IPS DF 6.9 (cell line): Measurements from ENCODE around the gene ZDHHC14.
A peak's percentile ranks its signal among the peaks of the same experiment; 100 is the strongest.

Experiments used
- DNase-seq: peaks from one replicate; pipeline ENCODE4 v3.0.0-alpha.2; 2013; ENCODE audit warnings: low read depth, low spot score
- H3K27ac ChIP-seq: one replicate; pipeline ENCODE4 v1.5.1; 2013; ENCODE audit warnings: low read length, control low read depth
- H3K27me3 ChIP-seq: 2 replicates; pipeline ENCODE4 v1.6.1; 2013; ENCODE audit warnings: mild to moderate bottlenecking, low read length; ENCODE audit not compliant: control insufficient read depth, insufficient read depth
- H3K36me3 ChIP-seq: 2 replicates; pipeline ENCODE4 v1.6.1; 2013; ENCODE audit warnings: low read length; ENCODE audit not compliant: control insufficient read depth, insufficient read depth
- H3K4me1 ChIP-seq: 2 replicates; pipeline ENCODE4 v1.6.1; 2013; ENCODE audit warnings: low read length; ENCODE audit not compliant: control insufficient read depth, insufficient read depth
- H3K4me3 ChIP-seq: 2 replicates; pipeline ENCODE4 v1.5.1; 2013; ENCODE audit warnings: mild to moderate bottlenecking, low read length
- H3K9me3 ChIP-seq: 2 replicates; pipeline ENCODE4 v1.6.1; 2013; ENCODE audit warnings: low read length, inconsistent platforms; ENCODE audit not compliant: control insufficient read depth, insufficient read depth
- WGBS: extraction: QIAGEN DNeasy Blood & Tissue Kit; methylation state at CpG from one replicate; pipeline ENCODE4 v1.1.7; 2013; ENCODE audit warnings: mixed read lengths, missing lambda C conversion rate; ENCODE audit not compliant: insufficient read length, insufficient coverage; 5-methylcytosine and 5-hydroxymethylcytosine counted together

Gene ZDHHC14

GRCh38 chr6:157597461-157598312 is 216.7 kb downstream of the ZDHHC14 start:
- no peak overlapping the region for H3K27ac ChIP-seq
- H3K4me3 ChIP-seq: no peak overlapping the region
- H3K36me3 ChIP-seq: no peaks in the 10 kb centered on the region
- H3K27me3 ChIP-seq: no peaks in the 10 kb centered on the region
- H3K9me3 ChIP-seq: no peaks in the 10 kb centered on the region
- 0 out of 2 replicates have a peak, but pooled peaks cover 2% of the 10 kb centered on the region for H3K4me1 ChIP-seq
- DNase-seq: peak; percentile 27
- WGBS: no CpG with 5 or more reads among the region's 9 CpGs

GRCh38 chr6:157599191-157599590 is 218.2 kb downstream of the ZDHHC14 start:
- H3K36me3 ChIP-seq: no peaks in the 10 kb centered on the region
- no CpG with 5 or more reads among the region's 12 CpGs for WGBS
- DNase-seq: no peak
- no peak overlapping the region for H3K27ac ChIP-seq
- H3K9me3 ChIP-seq: no peaks in the 10 kb centered on the region
- no peak overlapping the region for H3K4me3 ChIP-seq
- no peaks in the 10 kb centered on the region for H3K27me3 ChIP-seq
- 0 out of 2 replicates have a peak, but pooled peaks cover 2% of the 10 kb centered on the region for H3K4me1 ChIP-seq

GRCh38 chr6:157600807-157601206 is 219.8 kb downstream of the ZDHHC14 start:
- Histone ChIP-seq H3K4me1 (0 out of 2 replicates have a peak, but pooled peaks cover 4% of the 10 kb centered on the region), H3K36me3 (no peaks in the 10 kb centered on the region), H3K4me3 (no peak overlapping the region), H3K27ac (no peak overlapping the region), H3K27me3 (no peaks in the 10 kb centered on the region), H3K9me3 (no peaks in the 10 kb centered on the region)
- no CpG with 5 or more reads among the region's 15 CpGs for WGBS
- DNase-seq: no peak

GRCh38 chr6:157602521-157603295 is 221.7 kb downstream of the ZDHHC14 start:
- H3K4me1 ChIP-seq: peaks cover 4% of the 10 kb centered on the region; the same call in 1 of the 2 replicates
- H3K27ac ChIP-seq: no peak overlapping the region
- no peaks in the 10 kb centered on the region for H3K9me3 ChIP-seq
- no peak overlapping the region for H3K4me3 ChIP-seq
- H3K27me3 ChIP-seq: no peaks in the 10 kb centered on the region
- no peak for DNase-seq
- no CpG with 5 or more reads among the region's 18 CpGs for WGBS
- H3K36me3 ChIP-seq: no peaks in the 10 kb centered on the region

- H3K4me3 ChIP-seq: no peak overlapping the region
- no peak for DNase-seq
- H3K4me1 ChIP-seq: peaks cover 6% of the 10 kb centered on the region
- no CpG with 5 or more reads among the region's 13 CpGs for WGBS
- H3K27ac ChIP-seq: no peak overlapping the region
- H3K27me3 ChIP-seq: no peaks in the 10 kb centered on the region
- no peaks in the 10 kb centered on the region for H3K9me3 ChIP-seq
- H3K36me3 ChIP-seq: no peaks in the 10 kb centered on the region
These were observed 222.4 kb downstream of the ZDHHC14 start for GRCh38 chr6:157603314-157603940.

- H3K27me3 ChIP-seq: no peaks in the 10 kb centered on the region
- no peaks in the 10 kb centered on the region for H3K36me3 ChIP-seq
- no peaks in the 10 kb centered on the region for H3K9me3 ChIP-seq
- no peak overlapping the region for H3K4me3 ChIP-seq
- DNase-seq: no peak
- H3K4me1 ChIP-seq: peaks cover 6% of the 10 kb centered on the region
- no CpG with 5 or more reads among the region's 5 CpGs for WGBS
- H3K27ac ChIP-seq: no peak overlapping the region
These were observed 223.0 kb downstream of the ZDHHC14 start for GRCh38 chr6:157603971-157604370.

GRCh38 chr6:157604816-157605215 is 223.8 kb downstream of the ZDHHC14 start:
- no peaks in the 10 kb centered on the region for H3K9me3 ChIP-seq
- H3K4me1 ChIP-seq: peaks cover 6% of the 10 kb centered on the region
- H3K27me3 ChIP-seq: no peaks in the 10 kb centered on the region
- WGBS: no CpG with 5 or more reads among the region's 2 CpGs
- H3K36me3 ChIP-seq: no peaks in the 10 kb centered on the region
- H3K4me3 ChIP-seq: no peak overlapping the region
- no peak overlapping the region for H3K27ac ChIP-seq
- DNase-seq: no peak

GRCh38 chr6:157605484-157605883 is 224.5 kb downstream of the ZDHHC14 start:
- no peak for DNase-seq
- Histone ChIP-seq H3K27me3 (no peaks in the 10 kb centered on the region), H3K4me3 (no peak overlapping the region), H3K36me3 (no peaks in the 10 kb centered on the region), H3K4me1 (peaks cover 6% of the 10 kb centered on the region), H3K9me3 (no peaks in the 10 kb centered on the region), H3K27ac (no peak overlapping the region)
- WGBS: no CpG with 5 or more reads among the region's 8 CpGs

GRCh38 chr6:157606516-157606915 is 225.5 kb downstream of the ZDHHC14 start:
- Histone ChIP-seq H3K27ac (no peak overlapping the region), H3K36me3 (no peaks in the 10 kb centered on the region), H3K4me3 (no peak overlapping the region), H3K9me3 (no peaks in the 10 kb centered on the region), H3K27me3 (no peaks in the 10 kb centered on the region), H3K4me1 (peaks cover 6% of the 10 kb centered on the region)
- no peak for DNase-seq
- no CpG with 5 or more reads among the region's 9 CpGs for WGBS

- peaks cover 6% of the 10 kb centered on the region for H3K4me1 ChIP-seq
- WGBS: no CpG with 5 or more reads among the region's 12 CpGs
- H3K27me3 ChIP-seq: no peaks in the 10 kb centered on the region
- no peaks in the 10 kb centered on the region for H3K9me3 ChIP-seq
- no peak overlapping the region for H3K4me3 ChIP-seq
- DNase-seq: peak; percentile 52
- H3K36me3 ChIP-seq: no peaks in the 10 kb centered on the region
- H3K27ac ChIP-seq: no peak overlapping the region
These were observed 226.5 kb downstream of the ZDHHC14 start for GRCh38 chr6:157607317-157608109.
